Measurements from ENCODE around the gene KIN. TPM values are rescaled to one million over a fixed set of nuclear protein-coding genes. Genes with fewer than 3 reads are reported as not detected.

Gene KIN
- total RNA-seq, 6 experiments from 2014 or later, result 12.8 to 16.1 (median 15.0) TPM

- no peak within 1 kb of the TSS for H3K4me3 Mint-ChIP-seq
- H3K27me3 Mint-ChIP-seq (ENCODE audit: insufficient read depth), result peaks cover 2% of the 10 kb centered on the region; the same call in 1 of the 2 replicates
- H3K4me1 Mint-ChIP-seq (ENCODE audit: low read depth), result no peaks in the 10 kb centered on the region
- TF ChIP-seq, protein P1, sequence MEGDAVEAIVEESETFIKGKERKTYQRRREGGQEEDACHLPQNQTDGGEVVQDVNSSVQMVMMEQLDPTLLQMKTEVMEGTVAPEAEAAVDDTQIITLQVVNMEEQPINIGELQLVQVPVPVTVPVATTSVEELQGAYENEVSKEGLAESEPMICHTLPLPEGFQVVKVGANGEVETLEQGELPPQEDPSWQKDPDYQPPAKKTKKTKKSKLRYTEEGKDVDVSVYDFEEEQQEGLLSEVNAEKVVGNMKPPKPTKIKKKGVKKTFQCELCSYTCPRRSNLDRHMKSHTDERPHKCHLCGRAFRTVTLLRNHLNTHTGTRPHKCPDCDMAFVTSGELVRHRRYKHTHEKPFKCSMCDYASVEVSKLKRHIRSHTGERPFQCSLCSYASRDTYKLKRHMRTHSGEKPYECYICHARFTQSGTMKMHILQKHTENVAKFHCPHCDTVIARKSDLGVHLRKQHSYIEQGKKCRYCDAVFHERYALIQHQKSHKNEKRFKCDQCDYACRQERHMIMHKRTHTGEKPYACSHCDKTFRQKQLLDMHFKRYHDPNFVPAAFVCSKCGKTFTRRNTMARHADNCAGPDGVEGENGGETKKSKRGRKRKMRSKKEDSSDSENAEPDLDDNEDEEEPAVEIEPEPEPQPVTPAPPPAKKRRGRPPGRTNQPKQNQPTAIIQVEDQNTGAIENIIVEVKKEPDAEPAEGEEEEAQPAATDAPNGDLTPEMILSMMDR (IDR thresholded peaks at IDR 0.05), result no peak
- no peaks in the 10 kb centered on the region for H3K36me3 Mint-ChIP-seq (ENCODE audit: low read depth)
- DNase-seq, result no peak
- no peak within 1 kb of the TSS for H3K27ac Mint-ChIP-seq
- H3K9me3 Mint-ChIP-seq, result no peaks in the 10 kb centered on the region
These were observed 84.7 kb downstream of the KIN start, which contains the start of gene ITIH2 for GRCh38 chr10:7703140-7703539. Gene ITIH2, plus strand, starts transcription at chr10:7703316. Its CDS starts 119 bp downstream, at chr10:7703435.

DNA sequence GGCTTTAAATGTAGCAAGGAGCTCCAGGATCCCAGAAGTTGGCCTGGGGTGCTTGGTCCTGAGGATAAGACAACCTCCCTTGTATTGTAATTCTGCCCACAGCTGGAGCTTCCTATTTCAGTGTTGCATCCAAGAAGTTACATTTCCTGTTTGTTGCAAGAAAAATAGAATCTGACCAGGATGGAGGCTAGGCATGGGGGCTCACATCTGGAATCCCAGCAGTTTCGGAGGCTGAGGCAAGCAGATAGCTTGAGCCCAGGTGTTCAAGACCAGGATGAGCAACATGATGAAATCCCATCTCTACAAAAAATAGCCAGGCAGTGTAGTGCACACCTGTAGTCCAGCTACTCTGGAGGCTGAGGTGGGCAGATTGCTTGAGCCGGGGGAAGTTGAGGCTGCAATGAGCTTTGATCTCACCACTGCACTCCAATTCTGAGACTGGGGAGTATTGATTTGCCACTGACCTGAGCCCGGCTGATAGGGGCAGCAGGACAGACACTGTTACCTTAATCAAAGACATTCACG lies 85.4 kb downstream of the KIN start:
- H3K4me3 Mint-ChIP-seq, result no peak overlapping the region
- H3K36me3 Mint-ChIP-seq (ENCODE audit: low read depth), result no peaks in the 10 kb centered on the region
- no peaks in the 10 kb centered on the region for H3K4me1 Mint-ChIP-seq (ENCODE audit: low read depth)
- peaks cover 2% of the 10 kb centered on the region; the same call in 1 of the 2 replicates for H3K27me3 Mint-ChIP-seq (ENCODE audit: insufficient read depth)
- no peaks in the 10 kb centered on the region for H3K9me3 Mint-ChIP-seq
- DNase-seq, result no peak
- TF ChIP-seq, protein P1 (IDR thresholded peaks at IDR 0.05), result no peak
- H3K27ac Mint-ChIP-seq, result no peak overlapping the region

GRCh38 chr10:7701158-7701742 lies 86.5 kb downstream of the KIN start:
- H3K9me3 Mint-ChIP-seq, result no peaks in the 10 kb centered on the region
- H3K27me3 Mint-ChIP-seq (ENCODE audit: insufficient read depth), result peaks cover 2% of the 10 kb centered on the region; the same call in 1 of the 2 replicates
- no peak overlapping the region for H3K4me3 Mint-ChIP-seq
- no peak overlapping the region for H3K27ac Mint-ChIP-seq
- H3K36me3 Mint-ChIP-seq (ENCODE audit: low read depth), result no peaks in the 10 kb centered on the region
- no peaks in the 10 kb centered on the region for H3K4me1 Mint-ChIP-seq (ENCODE audit: low read depth)
- no peak for DNase-seq
- TF ChIP-seq, protein P1 (IDR thresholded peaks at IDR 0.05), result no peak

Other genes with a start within 250 kb of the KIN start
- gene ITIH5, start 121.0 kb downstream of the KIN start, total RNA-seq (2021; fragmentation: NEBNext Ultra II Directional; extraction: Animal tissue kit (Norgen Biotek cat#: 25700)), result not detected
- not detected for gene ITIH2, start 84.7 kb downstream of the KIN start, total RNA-seq (2021; fragmentation: NEBNext Ultra II Directional; extraction: Animal tissue kit (Norgen Biotek cat#: 25700))
- 100 to 1,000 TPM; 298 to 340 (median 308) TPM for gene ATP5F1C, start 184 bp upstream of the KIN start, total RNA-seq (2021; fragmentation: NEBNext Ultra II Directional; extraction: Animal tissue kit (Norgen Biotek cat#: 25700))
- gene TAF3, start 30.5 kb upstream of the KIN start, total RNA-seq (2021; fragmentation: NEBNext Ultra II Directional; extraction: Animal tissue kit (Norgen Biotek cat#: 25700)), result 10 to 100 TPM in 2 of 6 experiments, 1 to 10 TPM in 4; 8.1 to 11.3 (median 9.7) TPM